OCI-LY1 (cell line): Measurements from ENCODE around the gene LAMC3.

Experiments
- H2AFZ ChIP-seq: fragments of 200-600 bp; sonication (generic), shearing (Covaris generic); 2 replicates; pipeline ENCODE4 v1.6.0; 2014; ENCODE audit warnings: antibody characterized with exemption, mild to moderate bottlenecking, low read length
- H3F3A ChIP-seq: fragments of 200-600 bp; sonication (generic), shearing (Covaris generic); 2 replicates; pipeline ENCODE4 v1.6.0; 2014; ENCODE audit warnings: mild to moderate bottlenecking, antibody characterized with exemption, low read length, moderate library complexity; ENCODE audit not compliant: insufficient read depth
- H3K27ac ChIP-seq: fragments of 200-600 bp; sonication (generic); 2 replicates; pipeline ENCODE4 v1.5.1; 2014; ENCODE audit warnings: low read length, mixed run types, mild to moderate bottlenecking, low read depth; ENCODE audit not compliant: poor library complexity, severe bottlenecking
- H3K27me3 ChIP-seq: fragments of 200-600 bp; sonication (generic); 2 replicates; pipeline ENCODE4 v1.6.0; 2014; ENCODE audit warnings: antibody characterized with exemption, mild to moderate bottlenecking, low read length, moderate library complexity; ENCODE audit not compliant: insufficient read depth
- H3K36me3 ChIP-seq: fragments of 200-600 bp; sonication (generic); 2 replicates; pipeline ENCODE4 v1.6.1; 2014; ENCODE audit warnings: mild to moderate bottlenecking, antibody characterized with exemption, low read length, moderate library complexity, mixed read lengths; ENCODE audit not compliant: insufficient read depth
- H3K4me1 ChIP-seq: fragments of 200-600 bp; sonication (generic); 2 replicates; pipeline ENCODE4 v1.5.1; 2014; ENCODE audit warnings: mild to moderate bottlenecking, low read length, moderate library complexity; ENCODE audit not compliant: insufficient read depth, severe bottlenecking
- H3K4me2 ChIP-seq: fragments of 200-600 bp; sonication (generic), shearing (Covaris generic); 2 replicates; pipeline ENCODE4 v1.6.1; 2014; ENCODE audit warnings: low read length
- H3K4me3 ChIP-seq: fragments of 200-600 bp; sonication (generic); 2 replicates; pipeline ENCODE4 v1.5.1; 2014; ENCODE audit warnings: low read length, low read depth, mild to moderate bottlenecking, mixed read lengths; ENCODE audit not compliant: poor library complexity, severe bottlenecking
- H3K79me2 ChIP-seq: fragments of 200-600 bp; shearing (Covaris generic); 2 replicates; pipeline ENCODE4 v1.6.1; 2016; ENCODE audit warnings: mixed run types, low read length, mixed read lengths; ENCODE audit not compliant: insufficient read depth
- H3K9ac ChIP-seq: fragments of 200-600 bp; sonication (generic), shearing (Covaris generic); 2 replicates; pipeline ENCODE4 v1.6.1; 2014; ENCODE audit warnings: mild to moderate bottlenecking, low read length, mixed read lengths
- H3K9me2 ChIP-seq: fragments of 200-600 bp; sonication (generic), shearing (Covaris generic); 2 replicates; pipeline ENCODE4 v1.6.1; 2014; ENCODE audit warnings: low read depth, mild to moderate bottlenecking, low read length, mixed read lengths
- H3K9me3 ChIP-seq: fragments of 200-600 bp; shearing (Covaris generic); 2 replicates; pipeline ENCODE4 v1.6.1; 2014; ENCODE audit warnings: low read length, mixed read lengths
- H4K20me1 ChIP-seq: fragments of 200-600 bp; sonication (generic), shearing (Covaris generic); 2 replicates; pipeline ENCODE4 v1.6.0; 2016; ENCODE audit warnings: mild to moderate bottlenecking, low read length; ENCODE audit not compliant: insufficient read depth
- CTCF ChIP-seq: fragments of 200-600 bp; sonication (generic), shearing (Covaris generic); IDR thresholded peaks from 2 replicates; pipeline ENCODE4 v1.5.1; 2017; ENCODE audit warnings: mild to moderate bottlenecking, antibody characterized with exemption, low read length, moderate library complexity, mixed read lengths
- EZH2 ChIP-seq: fragments of 200-600 bp; sonication (generic), shearing (Covaris generic); IDR thresholded peaks from 2 replicates; pipeline ENCODE4 v1.8.0; 2017; ENCODE audit warnings: borderline replicate concordance, mixed run types, mild to moderate bottlenecking, antibody characterized with exemption, low read length, moderate library complexity, mixed read lengths

The LAMC3 gene

GRCh38 chr9:130963916-130964315, 45.1 kb upstream of the LAMC3 start:
- Histone ChIP-seq H4K20me1 (no peaks in the 10 kb centered on the region), H3K79me2 (no peaks in the 10 kb centered on the region), H3F3A (no peaks in the 10 kb centered on the region), H3K27ac (no peak overlapping the region), H3K36me3 (no peaks in the 10 kb centered on the region; the same call in 1 of the 2 replicates), H3K4me3 (no peak overlapping the region), H3K9me2 (no peaks in the 10 kb centered on the region), H3K9ac (no peak overlapping the region), H3K4me1 (no peaks in the 10 kb centered on the region), H3K4me2 (no peak overlapping the region), H2AFZ (no peak overlapping the region), H3K27me3 (peaks cover 11% of the 10 kb centered on the region), H3K9me3 (no peaks in the 10 kb centered on the region)
- no peak for TF ChIP-seq CTCF

- H3K9me2 ChIP-seq = no peaks in the 10 kb centered on the region
- H3K4me1 ChIP-seq = no peaks in the 10 kb centered on the region
- no peak overlapping the region for H2AFZ ChIP-seq
These were observed 43.3 kb upstream of the LAMC3 start for GRCh38 chr9:130965680-130966079.

GRCh38 chr9:130970052-130970451, 38.9 kb upstream of the LAMC3 start:
- TF ChIP-seq CTCF (no peak), EZH2 (no peak)
- Histone ChIP-seq H3K4me1 (no peaks in the 10 kb centered on the region), H3F3A (no peaks in the 10 kb centered on the region), H3K4me3 (no peak overlapping the region), H3K4me2 (no peak overlapping the region), H4K20me1 (no peaks in the 10 kb centered on the region), H3K79me2 (no peaks in the 10 kb centered on the region), H3K9me3 (no peaks in the 10 kb centered on the region), H3K9me2 (no peaks in the 10 kb centered on the region), H3K9ac (no peak overlapping the region), H3K36me3 (no peaks in the 10 kb centered on the region), H2AFZ (no peak overlapping the region), H3K27ac (no peak overlapping the region), H3K27me3 (peaks cover 7% of the 10 kb centered on the region; the same call in 1 of the 2 replicates)

More at GRCh38 chr9:130965680-130966079, 43.3 kb upstream of the LAMC3 start:
- Histone ChIP-seq H3K36me3 (no peaks in the 10 kb centered on the region; the same call in 1 of the 2 replicates), H3K79me2 (no peaks in the 10 kb centered on the region), H3K4me2 (no peak overlapping the region), H4K20me1 (no peaks in the 10 kb centered on the region), H3K27me3 (peaks cover 11% of the 10 kb centered on the region), H3K27ac (no peak overlapping the region), H3K9me3 (no peaks in the 10 kb centered on the region), H3K4me3 (no peak overlapping the region), H3F3A (no peaks in the 10 kb centered on the region), H3K9ac (no peak overlapping the region)
- no peak for TF ChIP-seq EZH2
- no peak for TF ChIP-seq CTCF
